Upper lobe of left lung (tissue), 6 donors: ENCODE results near the gene DSCAM. TPM values are rescaled to one million over a fixed set of nuclear protein-coding genes. Genes with fewer than 3 reads are reported as not detected.

Source experiments
- ATAC-seq, 2 donors: fragments of 200-7000 bp; cut with Tn5 transposase; one replicate each; pipeline ENCODE4 v1.9.1; 2022; ENCODE audit warnings: mild to moderate bottlenecking in 2 of 2, moderate library complexity in 2 of 2; ENCODE audit not compliant: low FRiP score in 2 of 2
- DNase-seq, 2 donors: peaks; one replicate each; pipeline ENCODE4 v3.0.0-alpha.2; 2019 to 2020
- H3K27ac ChIP-seq, 4 donors: fragments of 200-600 bp; sonication (generic); one replicate each; pipeline ENCODE4 v1.5.1; 2016 to 2019
- H3K27me3 ChIP-seq, 4 donors: fragments of 200-600 bp; sonication (generic); one replicate each; pipeline ENCODE4 v1.5.1; 2017 to 2019
- H3K36me3 ChIP-seq, 4 donors: fragments of 200-600 bp; sonication (generic); one replicate each; pipeline ENCODE4 v1.5.1; 2016 to 2019
- H3K4me1 ChIP-seq, 4 donors: fragments of 200-600 bp; sonication (generic); one replicate each; pipeline ENCODE4 v1.5.1; 2018 to 2019
- H3K4me3 ChIP-seq, 4 donors: fragments of 200-600 bp; sonication (generic); one replicate each; pipeline ENCODE4 v1.5.1; 2017 to 2019; ENCODE audit warnings: mild to moderate bottlenecking in 2 of 4, moderate library complexity in 1 of 4
- H3K9me3 ChIP-seq, 4 donors: fragments of 200-600 bp; sonication (generic); one replicate each; pipeline ENCODE4 v1.5.1; 2018 to 2019
- EP300 ChIP-seq, 4 donors: sonication (generic); formaldehyde crosslinking; IDR thresholded peaks; one replicate each; pipeline ENCODE4 v1.5.1; 2017; ENCODE audit warnings: antibody characterized with exemption in 4 of 4, control low read depth in 2 of 4
- POLR2A ChIP-seq, 4 donors: fragments of 450-650 bp; IDR thresholded peaks; one replicate each; pipeline ENCODE4 v1.5.1; 2016 to 2017; ENCODE audit warnings: antibody characterized with exemption in 4 of 4, mild to moderate bottlenecking in 2 of 4
- POLR2AphosphoS5 ChIP-seq, 2 donors: sonication (generic); formaldehyde crosslinking; IDR thresholded peaks; one replicate each; pipeline ENCODE4 v1.5.1; 2017; ENCODE audit warnings: antibody characterized with exemption in 2 of 2
- WGBS, 2 donors: methylation state at CpG; one replicate each; pipeline ENCODE4 v1.1.5; 2017 to 2018; 5-methylcytosine and 5-hydroxymethylcytosine counted together
- total RNA-seq, 6 donors: library from RNA; depleted of rRNA in 4 of 6; stranded (reverse); fragments of >200 nt in 4 of 6; gene quantifications; one replicate each; pipeline versions ENCODE4 v1.1.0 to v1.2.1, GENCODE V29; 2016 to 2021
- TF ChIP-seq, protein P1 (sequence below), 6 experiments: fragments of 450-650 bp in 4 of 6; fragments of 200-600 bp in 2 of 6; sonication (generic) in 2 of 6; IDR thresholded peaks; one replicate each; pipeline ENCODE4 v1.5.1; 2016 to 2019; ENCODE audit warnings: antibody characterized with exemption in 6 of 6
- donor health status: DM: no; HTN: no; CAD: no; lungs with moderate emphysema.
- donor health status: DM: no; HTN: yes; CAD: no; lungs with severe emphysema.

Gene DSCAM
- total RNA-seq, 6 donors from 2014 or later: under 0.01 to 0.61 (median 0.26) TPM; not detected in 1

DNA sequence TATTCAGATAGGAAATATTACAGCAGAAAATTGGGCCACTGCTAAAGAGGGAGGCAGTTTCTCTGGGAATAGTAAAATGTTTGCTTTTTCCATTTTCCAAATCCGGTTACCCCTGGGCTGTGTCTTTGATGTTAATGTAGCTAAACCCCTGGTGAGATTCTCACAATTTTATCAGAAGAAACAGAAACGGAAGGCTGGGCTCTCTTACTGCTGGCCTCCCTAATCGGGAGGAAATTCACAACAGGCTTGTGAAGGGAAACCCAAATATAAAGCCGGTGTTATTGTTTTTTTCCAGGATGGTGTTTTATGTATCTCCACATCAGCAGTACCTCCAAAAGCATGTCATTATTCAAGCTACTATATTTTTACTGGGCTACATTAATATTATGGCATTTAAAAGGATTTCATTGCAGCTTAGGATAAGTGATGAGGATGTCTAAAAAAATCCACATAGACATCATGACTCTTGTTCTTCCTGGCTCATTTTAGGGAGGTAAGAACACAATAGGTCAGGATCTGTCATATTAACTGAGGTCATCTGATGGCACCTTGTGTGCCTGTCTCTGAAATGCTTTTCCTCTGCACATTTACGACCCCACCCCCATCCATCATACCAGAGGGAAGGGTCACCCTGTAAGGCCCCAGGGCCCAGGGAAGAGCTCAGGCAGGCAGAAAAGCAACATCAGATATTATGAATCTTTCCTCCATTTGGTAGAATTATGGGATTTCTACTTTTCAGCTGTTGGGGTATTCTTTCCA, 158.7 kb downstream of the DSCAM start:
- Histone ChIP-seq H3K27me3 (no peaks in the 10 kb centered on the region), H3K27ac (no peak overlapping the region), H3K9me3 (no peaks in the 10 kb centered on the region), H3K4me3 (no peak overlapping the region), H3K36me3 (no peaks in the 10 kb centered on the region), H3K4me1 (no peaks in the 10 kb centered on the region)
- TF ChIP-seq POLR2A (IDR thresholded peaks at IDR 0.05) (no peak), POLR2AphosphoS5 (IDR thresholded peaks at IDR 0.05) (no peak), EP300 (IDR thresholded peaks at IDR 0.05) (no peak)
- TF ChIP-seq, protein P1, sequence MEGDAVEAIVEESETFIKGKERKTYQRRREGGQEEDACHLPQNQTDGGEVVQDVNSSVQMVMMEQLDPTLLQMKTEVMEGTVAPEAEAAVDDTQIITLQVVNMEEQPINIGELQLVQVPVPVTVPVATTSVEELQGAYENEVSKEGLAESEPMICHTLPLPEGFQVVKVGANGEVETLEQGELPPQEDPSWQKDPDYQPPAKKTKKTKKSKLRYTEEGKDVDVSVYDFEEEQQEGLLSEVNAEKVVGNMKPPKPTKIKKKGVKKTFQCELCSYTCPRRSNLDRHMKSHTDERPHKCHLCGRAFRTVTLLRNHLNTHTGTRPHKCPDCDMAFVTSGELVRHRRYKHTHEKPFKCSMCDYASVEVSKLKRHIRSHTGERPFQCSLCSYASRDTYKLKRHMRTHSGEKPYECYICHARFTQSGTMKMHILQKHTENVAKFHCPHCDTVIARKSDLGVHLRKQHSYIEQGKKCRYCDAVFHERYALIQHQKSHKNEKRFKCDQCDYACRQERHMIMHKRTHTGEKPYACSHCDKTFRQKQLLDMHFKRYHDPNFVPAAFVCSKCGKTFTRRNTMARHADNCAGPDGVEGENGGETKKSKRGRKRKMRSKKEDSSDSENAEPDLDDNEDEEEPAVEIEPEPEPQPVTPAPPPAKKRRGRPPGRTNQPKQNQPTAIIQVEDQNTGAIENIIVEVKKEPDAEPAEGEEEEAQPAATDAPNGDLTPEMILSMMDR (IDR thresholded peaks at IDR 0.05): no peak
- DNase-seq (no peak), ATAC-seq (no peak)
- WGBS, 2 donors: 41 to 44% methylated on average over 5 of the region's 5 CpGs

- H3K4me1 ChIP-seq: no peaks in the 10 kb centered on the region
Observed at GRCh38 chr21:40687625-40688024, 159.3 kb downstream of the DSCAM start.

DNA sequence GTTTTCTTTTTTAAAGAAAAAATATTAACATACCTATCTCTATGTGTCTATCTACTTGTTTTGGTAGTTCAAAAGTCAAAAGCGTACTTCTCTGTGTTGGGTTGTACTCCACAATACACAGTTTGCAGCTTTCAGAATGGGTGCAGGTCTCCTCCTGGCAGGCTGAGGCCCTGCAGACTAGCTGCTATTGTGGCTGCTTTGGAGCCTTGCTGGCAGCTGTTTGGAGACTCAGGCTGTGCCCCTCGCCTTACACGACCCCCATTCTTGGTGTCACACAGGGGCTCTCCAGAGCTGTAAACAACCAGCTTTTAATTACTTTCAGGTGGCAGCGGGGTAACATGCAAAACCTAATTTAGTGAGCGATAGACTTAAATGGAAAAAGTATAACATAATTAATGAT, 160.4 kb downstream of the DSCAM start:
- H3K27me3 ChIP-seq: no peaks in the 10 kb centered on the region
- peaks cover 0 to 3% (median 0%) of the 10 kb centered on the region in 4 donors for H3K9me3 ChIP-seq
- no peak for ATAC-seq
- no peaks in the 10 kb centered on the region for H3K4me1 ChIP-seq
- no peaks in the 10 kb centered on the region for H3K36me3 ChIP-seq
- H3K4me3 ChIP-seq: no peak overlapping the region
- DNase-seq: no peak
- no peak overlapping the region for H3K27ac ChIP-seq
- WGBS, 2 donors: 92 to 93% methylated on average over 5 of the region's 5 CpGs
- TF ChIP-seq POLR2AphosphoS5 (IDR thresholded peaks at IDR 0.05) (no peak), EP300 (IDR thresholded peaks at IDR 0.05) (no peak), POLR2A (IDR thresholded peaks at IDR 0.05) (no peak)
- TF ChIP-seq, protein P1 (IDR thresholded peaks at IDR 0.05): no peak

More at GRCh38 chr21:40687625-40688024, 159.3 kb downstream of the DSCAM start:
- Histone ChIP-seq H3K27me3 (no peaks in the 10 kb centered on the region), H3K27ac (no peak overlapping the region), H3K9me3 (peaks cover 0 to 3% (median 0%) of the 10 kb centered on the region in 4 donors), H3K4me3 (no peak overlapping the region), H3K36me3 (no peaks in the 10 kb centered on the region)
- DNase-seq (no peak), ATAC-seq (no peak)
- 66 to 81% methylated on average over 4 of the region's 4 CpGs for WGBS, 2 donors
- TF ChIP-seq EP300 (IDR thresholded peaks at IDR 0.05) (no peak), POLR2AphosphoS5 (IDR thresholded peaks at IDR 0.05) (no peak), POLR2A (IDR thresholded peaks at IDR 0.05) (no peak)
- TF ChIP-seq, protein P1 (IDR thresholded peaks at IDR 0.05): no peak

DNA sequence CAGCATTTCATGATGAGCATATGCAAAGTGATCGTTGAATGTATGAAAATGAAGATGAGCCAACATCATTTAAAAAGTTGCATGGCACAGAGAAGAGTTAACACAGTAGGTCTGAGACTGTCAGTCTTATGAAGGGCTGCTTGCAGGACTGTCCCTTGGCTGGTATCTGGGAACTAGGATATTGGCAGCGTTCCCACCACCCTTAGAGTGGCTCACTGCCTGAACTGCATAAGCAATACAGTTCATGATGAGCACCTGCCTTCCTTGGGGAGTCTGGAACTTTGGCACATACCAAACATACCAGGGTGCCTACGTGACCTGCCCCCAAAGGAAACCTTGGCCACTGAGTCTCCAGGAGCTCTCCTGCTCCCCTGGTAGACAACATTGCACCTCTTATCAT, 161.8 kb downstream of the DSCAM start:
- ATAC-seq: no peak
- no peaks in the 10 kb centered on the region for H3K27me3 ChIP-seq
- no peak overlapping the region for H3K27ac ChIP-seq
- no peaks in the 10 kb centered on the region for H3K36me3 ChIP-seq
- H3K4me3 ChIP-seq: no peak overlapping the region
- 76 to 89% methylated on average over 2 to 3 of the region's 3 CpGs for WGBS, 2 donors
- H3K9me3 ChIP-seq: peaks cover 0 to 3% (median 0%) of the 10 kb centered on the region in 4 donors
- TF ChIP-seq POLR2A (IDR thresholded peaks at IDR 0.05): no peak
- no peak for TF ChIP-seq POLR2AphosphoS5 (IDR thresholded peaks at IDR 0.05)
- TF ChIP-seq, protein P1 (IDR thresholded peaks at IDR 0.05): no peak
- TF ChIP-seq EP300 (IDR thresholded peaks at IDR 0.05): no peak
- DNase-seq: no peak
- no peaks in the 10 kb centered on the region for H3K4me1 ChIP-seq

DNA sequence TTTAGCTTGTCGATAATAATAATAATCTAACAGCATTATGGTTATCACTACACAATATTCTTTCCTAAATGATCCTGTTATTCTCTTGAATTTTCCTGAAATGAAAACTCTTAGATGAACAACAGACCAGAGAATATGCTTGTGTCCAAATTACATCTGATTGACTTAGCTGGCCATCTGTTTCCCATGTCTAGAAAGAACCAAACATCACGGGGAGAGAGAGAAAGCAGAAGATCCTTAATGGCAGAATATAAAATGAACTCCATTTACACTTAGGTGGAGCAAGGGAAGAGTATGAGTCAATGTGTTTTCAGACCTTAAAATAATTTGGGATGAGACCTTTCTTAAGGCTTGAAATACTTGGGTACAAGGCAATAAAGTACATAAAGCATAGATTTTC, 162.2 kb downstream of the DSCAM start:
- DNase-seq (no peak), ATAC-seq (no peak)
- H3K36me3 ChIP-seq: no peaks in the 10 kb centered on the region
- no peaks in the 10 kb centered on the region for H3K27me3 ChIP-seq
- WGBS, 2 donors: 88 to 90% methylated on average over 2 of the region's 2 CpGs
- no peak overlapping the region for H3K4me3 ChIP-seq
- no peaks in the 10 kb centered on the region for H3K4me1 ChIP-seq
- peaks cover 0 to 3% (median 0%) of the 10 kb centered on the region in 4 donors for H3K9me3 ChIP-seq
- no peak overlapping the region for H3K27ac ChIP-seq
- TF ChIP-seq, protein P1 (IDR thresholded peaks at IDR 0.05): no peak
